ENCODE measurements around the gene AFDN.

AFDN gene

GRCh38 chr6:167987396-167988153 lies 160.9 kb downstream of the AFDN start:
- H3K79me2 ChIP-seq (ENCODE audit: insufficient read depth, low read length): no peaks in the 10 kb centered on the region
- no peak overlapping the region for H3K9ac ChIP-seq (ENCODE audit: low read depth, low read length)
- H2AFZ ChIP-seq (ENCODE audit: low read depth, low read length): no peak overlapping the region
- ATAC-seq (ENCODE audit: insufficient read depth, low read depth) (no peak), DNase-seq (no peak)
- H3K27ac ChIP-seq (ENCODE audit: low read length): no peak overlapping the region
- H3K9me3 ChIP-seq (ENCODE audit: insufficient read depth, low read length, severe bottlenecking): peaks cover 10% of the 10 kb centered on the region
- H4K20me1 ChIP-seq (ENCODE audit: insufficient read depth, low read length): no peaks in the 10 kb centered on the region
- H3K27me3 ChIP-seq (ENCODE audit: insufficient read depth, low read length, poor library complexity): no peaks in the 10 kb centered on the region
- no peaks in the 10 kb centered on the region for H3K36me3 ChIP-seq (ENCODE audit: insufficient read depth, low read length)
- TF ChIP-seq CTCF (IDR thresholded peaks at IDR 0.05; ENCODE audit: borderline replicate concordance, extremely low read depth, low read length, poor library complexity, severe bottlenecking): no peak
- TF ChIP-seq EZH2 (IDR thresholded peaks at IDR 0.05; ENCODE audit: borderline replicate concordance, low read depth, low read length, severe bottlenecking): no peak
- H3K4me1 ChIP-seq (ENCODE audit: insufficient read depth, low read length): no peaks in the 10 kb centered on the region
- H3K4me2 ChIP-seq (ENCODE audit: insufficient read depth, low read length): no peak overlapping the region
- no peak overlapping the region for H3K4me3 ChIP-seq (ENCODE audit: low read depth in 1 of 2, low read length in 2 of 2)

- no peak overlapping the region for H2AFZ ChIP-seq (ENCODE audit: low read depth, low read length)
- no peak overlapping the region for H3K4me3 ChIP-seq (ENCODE audit: low read depth in 1 of 2, low read length in 2 of 2)
- no peaks in the 10 kb centered on the region for H4K20me1 ChIP-seq (ENCODE audit: insufficient read depth, low read length)
- H3K27ac ChIP-seq (ENCODE audit: low read length): no peak overlapping the region
- no peak for DNase-seq
- peaks cover 10% of the 10 kb centered on the region for H3K9me3 ChIP-seq (ENCODE audit: insufficient read depth, low read length, severe bottlenecking)
- no peaks in the 10 kb centered on the region for H3K4me1 ChIP-seq (ENCODE audit: insufficient read depth, low read length)
- H3K4me2 ChIP-seq (ENCODE audit: insufficient read depth, low read length): no peak overlapping the region
- no peaks in the 10 kb centered on the region for H3K36me3 ChIP-seq (ENCODE audit: insufficient read depth, low read length)
- H3K9ac ChIP-seq (ENCODE audit: low read depth, low read length): no peak overlapping the region
- no peaks in the 10 kb centered on the region for H3K79me2 ChIP-seq (ENCODE audit: insufficient read depth, low read length)
- no peaks in the 10 kb centered on the region for H3K27me3 ChIP-seq (ENCODE audit: insufficient read depth, low read length, poor library complexity)
- TF ChIP-seq EZH2 (IDR thresholded peaks at IDR 0.05; ENCODE audit: borderline replicate concordance, low read depth, low read length, severe bottlenecking) (no peak), CTCF (IDR thresholded peaks at IDR 0.05; ENCODE audit: borderline replicate concordance, extremely low read depth, low read length, poor library complexity, severe bottlenecking) (no peak)
- no peak for ATAC-seq (ENCODE audit: insufficient read depth, low read depth)
Measured at GRCh38 chr6:167988154-167988495, 161.4 kb downstream of the AFDN start.

GRCh38 chr6:167988945-167989841 lies 162.5 kb downstream of the AFDN start:
- Histone ChIP-seq H3K27me3 (ENCODE audit: insufficient read depth, low read length, poor library complexity) (no peaks in the 10 kb centered on the region), H3K36me3 (ENCODE audit: insufficient read depth, low read length) (no peaks in the 10 kb centered on the region), H4K20me1 (ENCODE audit: insufficient read depth, low read length) (no peaks in the 10 kb centered on the region), H3K9ac (ENCODE audit: low read depth, low read length) (no peak overlapping the region), H3K79me2 (ENCODE audit: insufficient read depth, low read length) (no peaks in the 10 kb centered on the region), H3K4me3 (ENCODE audit: low read depth in 1 of 2, low read length in 2 of 2) (no peak overlapping the region), H3K9me3 (ENCODE audit: insufficient read depth, low read length, severe bottlenecking) (peaks cover 10% of the 10 kb centered on the region), H3K4me2 (ENCODE audit: insufficient read depth, low read length) (no peak overlapping the region), H3K4me1 (ENCODE audit: insufficient read depth, low read length) (no peaks in the 10 kb centered on the region), H2AFZ (ENCODE audit: low read depth, low read length) (no peak overlapping the region), H3K27ac (ENCODE audit: low read length) (no peak overlapping the region)
- no peak for TF ChIP-seq CTCF (IDR thresholded peaks at IDR 0.05; ENCODE audit: borderline replicate concordance, extremely low read depth, low read length, poor library complexity, severe bottlenecking)
- no peak for TF ChIP-seq EZH2 (IDR thresholded peaks at IDR 0.05; ENCODE audit: borderline replicate concordance, low read depth, low read length, severe bottlenecking)
- DNase-seq (no peak), ATAC-seq (ENCODE audit: insufficient read depth, low read depth) (no peak)

All from DND-41 (cell line).